Endodermal cell (in vitro differentiated cells): ENCODE data around the gene TMEM123. TPM values are rescaled to one million over a fixed set of nuclear protein-coding genes. Genes with fewer than 3 reads are reported as not detected.

Source experiments
- DNase-seq: peaks from one replicate; pipeline ENCODE4 v3.0.0-alpha.2; 2017
- H3K27ac ChIP-seq: 2 replicates; pipeline ENCODE4 v1.5.1; 2013; ENCODE audit warnings: mild to moderate bottlenecking, low read depth, low read length, moderate library complexity
- H3K27me3 ChIP-seq: 2 replicates; pipeline ENCODE4 v1.6.1; 2013; ENCODE audit warnings: mild to moderate bottlenecking, low read length, moderate library complexity; ENCODE audit not compliant: insufficient read depth, control insufficient read depth, poor library complexity, severe bottlenecking
- H3K36me3 ChIP-seq: 2 replicates; pipeline ENCODE4 v1.7.0; 2013; ENCODE audit warnings: mild to moderate bottlenecking, low read length, moderate library complexity; ENCODE audit not compliant: control insufficient read depth, insufficient read depth
- H3K4me1 ChIP-seq: one replicate; pipeline ENCODE4 v1.7.0; 2013; ENCODE audit warnings: low read length; ENCODE audit not compliant: control insufficient read depth, insufficient read depth
- H3K4me3 ChIP-seq: 2 replicates; pipeline ENCODE4 v1.5.1; 2013; ENCODE audit warnings: mild to moderate bottlenecking, low read length, moderate library complexity
- H3K9ac ChIP-seq: 2 replicates; pipeline ENCODE4 v1.6.1; 2013; ENCODE audit warnings: mild to moderate bottlenecking, low read length, moderate library complexity; ENCODE audit not compliant: poor library complexity, severe bottlenecking; ENCODE audit errors: extremely low read depth
- H3K9me3 ChIP-seq: 2 replicates; pipeline ENCODE4 v1.6.1; 2013; ENCODE audit warnings: mild to moderate bottlenecking, low read length, moderate library complexity; ENCODE audit not compliant: control insufficient read depth
- H3K27ac Mint-ChIP-seq: 2 replicates; pipeline ENCODE4 v1.8.0; 2020; ENCODE audit warnings: mixed read lengths
- H3K27me3 Mint-ChIP-seq: 2 replicates; pipeline ENCODE4 v1.8.0; 2021; ENCODE audit warnings: mild to moderate bottlenecking, mixed read lengths; ENCODE audit not compliant: insufficient read depth
- H3K36me3 Mint-ChIP-seq: 2 replicates; pipeline ENCODE4 v1.8.0; 2020; ENCODE audit warnings: low read depth, mixed read lengths
- H3K4me1 Mint-ChIP-seq: 2 replicates; pipeline ENCODE4 v1.8.0; 2020; ENCODE audit warnings: mixed read lengths
- H3K4me3 Mint-ChIP-seq: 2 replicates; pipeline ENCODE4 v1.8.0; 2020; ENCODE audit warnings: mild to moderate bottlenecking, moderate library complexity, mixed read lengths
- H3K9me3 Mint-ChIP-seq: 2 replicates; pipeline ENCODE4 v1.8.0; 2020; ENCODE audit warnings: mild to moderate bottlenecking, mixed read lengths
- WGBS, 2 experiments: methylation state at CpG; one replicate each; pipeline versions ENCODE4 v1.1.5 to v1.1.7; 2013; ENCODE audit warnings: missing lambda C conversion rate in 2 of 2, mixed read lengths in 1 of 2; ENCODE audit not compliant: insufficient coverage in 1 of 2, insufficient read length in 1 of 2; 5-methylcytosine and 5-hydroxymethylcytosine counted together
- total RNA-seq, 2 donors: library from RNA; stranded (reverse); fragmentation: NEBNext Ultra II Directional in 1 of 2; extraction: Animal tissue kit (Norgen Biotek cat#: 25700) in 1 of 2; gene quantifications; 2 replicates in 1 of 2; 3 replicates in 1 of 2; pipeline ENCODE4 v1.2.1, GENCODE V29; 2021
- TF ChIP-seq, protein P1 (sequence below): fragments of 200-600 bp; sonication (generic); conservative IDR thresholded peaks from 2 replicates; pipeline ENCODE4 v1.5.0; 2021; ENCODE audit warnings: antibody characterized with exemption, mild to moderate bottlenecking

TMEM123 gene
- total RNA-seq, 2 donors from 2014 or later = 216 to 256 TPM

DNA sequence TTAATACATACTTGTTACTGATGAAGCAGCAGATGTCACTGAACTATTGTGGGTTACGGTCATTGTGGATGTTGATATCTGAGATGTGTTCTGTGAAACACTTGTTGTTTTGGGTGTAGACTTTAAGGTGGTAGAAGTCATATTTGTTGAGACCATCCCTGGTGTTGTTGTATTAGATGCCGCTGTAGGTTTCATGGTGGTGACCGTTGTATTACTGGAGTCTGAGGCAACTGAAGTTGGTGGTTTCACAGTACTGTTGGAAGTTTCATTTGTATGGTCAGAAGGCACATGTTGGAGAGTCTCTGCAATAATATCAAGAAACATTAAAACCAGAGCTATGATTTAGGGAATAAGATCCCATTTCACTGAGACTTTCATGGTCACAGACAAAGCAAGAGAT lies 50.7 kb downstream of the TMEM123 start:
- Mint-ChIP-seq H3K4me3 (no peak overlapping the region), H3K9me3 (no peaks in the 10 kb centered on the region), H3K27me3 (no peaks in the 10 kb centered on the region), H3K27ac (no peak overlapping the region), H3K4me1 (peaks cover 3% of the 10 kb centered on the region), H3K36me3 (peaks cover 65% of the 10 kb centered on the region)
- H3K9me3 ChIP-seq = no peaks in the 10 kb centered on the region
- H3K4me3 ChIP-seq = no peak overlapping the region
- no peaks in the 10 kb centered on the region for H3K27me3 ChIP-seq
- no peaks in the 10 kb centered on the region for H3K4me1 ChIP-seq
- TF ChIP-seq, protein P1, sequence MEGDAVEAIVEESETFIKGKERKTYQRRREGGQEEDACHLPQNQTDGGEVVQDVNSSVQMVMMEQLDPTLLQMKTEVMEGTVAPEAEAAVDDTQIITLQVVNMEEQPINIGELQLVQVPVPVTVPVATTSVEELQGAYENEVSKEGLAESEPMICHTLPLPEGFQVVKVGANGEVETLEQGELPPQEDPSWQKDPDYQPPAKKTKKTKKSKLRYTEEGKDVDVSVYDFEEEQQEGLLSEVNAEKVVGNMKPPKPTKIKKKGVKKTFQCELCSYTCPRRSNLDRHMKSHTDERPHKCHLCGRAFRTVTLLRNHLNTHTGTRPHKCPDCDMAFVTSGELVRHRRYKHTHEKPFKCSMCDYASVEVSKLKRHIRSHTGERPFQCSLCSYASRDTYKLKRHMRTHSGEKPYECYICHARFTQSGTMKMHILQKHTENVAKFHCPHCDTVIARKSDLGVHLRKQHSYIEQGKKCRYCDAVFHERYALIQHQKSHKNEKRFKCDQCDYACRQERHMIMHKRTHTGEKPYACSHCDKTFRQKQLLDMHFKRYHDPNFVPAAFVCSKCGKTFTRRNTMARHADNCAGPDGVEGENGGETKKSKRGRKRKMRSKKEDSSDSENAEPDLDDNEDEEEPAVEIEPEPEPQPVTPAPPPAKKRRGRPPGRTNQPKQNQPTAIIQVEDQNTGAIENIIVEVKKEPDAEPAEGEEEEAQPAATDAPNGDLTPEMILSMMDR = no peak
- DNase-seq = no peak
- no peak overlapping the region for H3K27ac ChIP-seq
- peaks cover 74% of the 10 kb centered on the region for H3K36me3 ChIP-seq
- no peak overlapping the region for H3K9ac ChIP-seq
- WGBS, 2 experiments = 94 to 95% methylated on average over 2 to 3 of the region's 3 CpGs

DNA sequence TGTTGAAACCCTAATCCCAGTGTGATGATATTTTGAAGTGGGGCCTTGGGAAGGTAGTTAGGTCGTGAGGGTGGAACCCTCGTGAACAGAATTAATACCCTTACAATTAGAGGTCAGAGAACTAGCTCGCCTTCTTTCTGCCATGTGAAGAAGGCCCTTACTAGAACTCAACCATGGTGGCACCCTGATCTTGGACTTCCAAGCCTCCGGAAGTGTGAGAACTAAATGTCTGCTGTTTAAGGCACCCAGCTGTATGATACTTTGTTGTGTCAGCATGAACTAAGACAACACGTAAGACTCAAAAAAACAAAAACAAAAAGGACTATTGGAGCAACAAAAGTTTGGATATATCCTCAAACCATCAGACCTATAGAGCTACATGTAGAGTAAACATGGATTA lies 52.0 kb downstream of the TMEM123 start:
- Mint-ChIP-seq H3K4me3 (no peak overlapping the region), H3K9me3 (no peaks in the 10 kb centered on the region), H3K27me3 (no peaks in the 10 kb centered on the region), H3K36me3 (peaks cover 68% of the 10 kb centered on the region), H3K27ac (no peak overlapping the region), H3K4me1 (no peaks in the 10 kb centered on the region)
- no peaks in the 10 kb centered on the region for H3K4me1 ChIP-seq
- no peak overlapping the region for H3K27ac ChIP-seq
- no peak overlapping the region for H3K9ac ChIP-seq
- WGBS, 2 experiments = 96 to 100% methylated on average over 2 to 5 of the region's 5 CpGs
- DNase-seq = no peak
- H3K27me3 ChIP-seq = no peaks in the 10 kb centered on the region
- no peaks in the 10 kb centered on the region for H3K9me3 ChIP-seq
- TF ChIP-seq, protein P1 = no peak
- H3K4me3 ChIP-seq = no peak overlapping the region
- H3K36me3 ChIP-seq = peaks cover 80% of the 10 kb centered on the region

DNA sequence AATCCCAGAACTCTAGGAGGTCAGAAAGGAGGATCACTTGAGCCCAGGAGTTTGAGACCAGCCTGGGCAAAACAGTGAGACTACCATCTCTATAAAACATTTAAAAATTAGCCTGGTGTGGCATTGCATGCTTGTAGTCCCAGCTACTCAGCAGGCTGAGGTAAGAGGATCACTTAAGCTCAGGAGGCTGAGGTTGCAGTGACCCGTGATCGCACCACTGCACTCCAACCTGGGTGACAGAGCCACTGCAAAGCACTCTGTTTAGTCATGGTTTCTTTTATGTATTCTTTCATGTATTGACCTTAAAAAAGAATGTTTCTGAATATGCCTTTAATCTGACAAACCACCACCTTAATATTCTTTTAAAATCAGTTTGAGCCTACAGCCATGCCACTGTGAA lies 53.4 kb downstream of the TMEM123 start:
- Histone ChIP-seq H3K9me3 (no peaks in the 10 kb centered on the region), H3K27ac (no peak overlapping the region), H3K9ac (no peak overlapping the region), H3K4me3 (no peak overlapping the region), H3K36me3 (peaks cover 89% of the 10 kb centered on the region), H3K27me3 (no peaks in the 10 kb centered on the region), H3K4me1 (no peaks in the 10 kb centered on the region)
- no peaks in the 10 kb centered on the region for H3K9me3 Mint-ChIP-seq
- no peaks in the 10 kb centered on the region for H3K27me3 Mint-ChIP-seq
- no peaks in the 10 kb centered on the region for H3K4me1 Mint-ChIP-seq
- peaks cover 76% of the 10 kb centered on the region for H3K36me3 Mint-ChIP-seq
- no peak for DNase-seq
- TF ChIP-seq, protein P1 = no peak
- H3K4me3 Mint-ChIP-seq = no peak overlapping the region
- WGBS, 2 experiments = 97 to 100% methylated on average over 1 to 2 of the region's 2 CpGs
- no peak overlapping the region for H3K27ac Mint-ChIP-seq
